ENCODE measurements around the gene COPB1.

COPB1 gene

GRCh38 chr11:14506532-14506931, 6.9 kb upstream of the COPB1 start:
- no peak for DNase-seq

- DNase-seq, result no peak
These were observed 3.4 kb upstream of the COPB1 start for GRCh38 chr11:14503023-14503422.

GRCh38 chr11:14502039-14502438, 2.4 kb upstream of the COPB1 start:
- no peak for DNase-seq

- DNase-seq, result peak; percentile 52
These were observed 605 bp upstream of the COPB1 start for GRCh38 chr11:14500181-14500651.

GRCh38 chr11:14499178-14499559, 442 bp downstream of the COPB1 start:
- DNase-seq, result no peak

- no peak for DNase-seq
These were observed 18.9 kb downstream of the COPB1 start for GRCh38 chr11:14480716-14481115.

- DNase-seq, result no peak
These were observed 28.5 kb downstream of the COPB1 start for GRCh38 chr11:14471127-14471526.

GRCh38 chr11:14463623-14464022, 36.0 kb downstream of the COPB1 start:
- no peak for DNase-seq

- no peak for DNase-seq
These were observed 39.5 kb downstream of the COPB1 start for GRCh38 chr11:14460147-14460546.

- no peak for DNase-seq
These were observed 41.2 kb downstream of the COPB1 start for GRCh38 chr11:14458377-14458776.

GRCh38 chr11:14455648-14456430, 43.8 kb downstream of the COPB1 start:
- no peak for DNase-seq

- DNase-seq, result no peak
These were observed 44.6 kb downstream of the COPB1 start for GRCh38 chr11:14454861-14455632.

GRCh38 chr11:14451825-14452224, 47.8 kb downstream of the COPB1 start:
- DNase-seq, result no peak

- DNase-seq, result no peak
These were observed 50.3 kb downstream of the COPB1 start for GRCh38 chr11:14449302-14449714.

GRCh38 chr11:14448240-14448639, 51.4 kb downstream of the COPB1 start:
- no peak for DNase-seq

- DNase-seq, result no peak
These were observed 52.9 kb downstream of the COPB1 start for GRCh38 chr11:14446701-14447169.

GRCh38 chr11:14445542-14446530, 53.8 kb downstream of the COPB1 start:
- DNase-seq, result no peak

GRCh38 chr11:14444441-14445189, 55.0 kb downstream of the COPB1 start:
- DNase-seq, result no peak

GRCh38 chr11:14443638-14444037, 56.0 kb downstream of the COPB1 start:
- no peak for DNase-seq

- DNase-seq, result peak; percentile 59
These were observed 63.7 kb downstream of the COPB1 start for GRCh38 chr11:14435717-14436512.

GRCh38 chr11:14425621-14426020, 74.0 kb downstream of the COPB1 start:
- DNase-seq, result no peak

Measured in KG1 (cell line).